HCT116 (cell line): ENCODE measurements around the gene USP17L18.
"Not testable (repeated sequence)": the region's sequence is repeated elsewhere in the genome, so short reads cannot be mapped to it uniquely, and the experiment has no call there.

Source experiments
- ATF3 ChIP-seq: IDR thresholded peaks from 2 replicates; pipeline ENCODE4 v1.6.1; 2012
- CTCF ChIP-seq, 3 experiments: fragments of 200-600 bp in 1 of 3; sonication (generic) in 1 of 3; IDR thresholded peaks in 2 of 3; conservative IDR thresholded peaks in 1 of 3; 2 replicates each; pipeline ENCODE4 v1.5.1; 2012 to 2017; ENCODE audit warnings: low read depth in 2 of 3, low read length in 2 of 3, antibody characterized with exemption in 1 of 3, borderline replicate concordance in 1 of 3, control low read depth in 1 of 3, mild to moderate bottlenecking in 1 of 3, mixed read lengths in 1 of 3, mixed run types in 1 of 3, moderate library complexity in 1 of 3; ENCODE audit not compliant: insufficient read depth in 1 of 3
- EZH2 ChIP-seq: fragments of 200-600 bp; sonication (generic); IDR thresholded peaks from 2 replicates; pipeline ENCODE4 v1.6.1; 2017; ENCODE audit warnings: antibody characterized with exemption, mixed run types
- POLR2A ChIP-seq: IDR thresholded peaks from 2 replicates; pipeline ENCODE4 v1.7.0; 2011; ENCODE audit warnings: borderline replicate concordance; ENCODE audit not compliant: insufficient read depth, insufficient read length; ENCODE audit errors: extremely low read depth
- POLR2AphosphoS5 ChIP-seq: IDR thresholded peaks from 2 replicates; pipeline ENCODE4 v1.6.1; 2011; ENCODE audit warnings: mild to moderate bottlenecking, low read depth, low read length, moderate library complexity
- SIN3A ChIP-seq: IDR thresholded peaks from 2 replicates; pipeline ENCODE4 v1.6.1; 2012; ENCODE audit warnings: low read depth
- SP1 ChIP-seq: IDR thresholded peaks from 2 replicates; pipeline ENCODE4 v1.6.1; 2012; ENCODE audit warnings: low read depth
- ZNF274 ChIP-seq: fragments of 200-500 bp; sonication (Bioruptor generic); IDR thresholded peaks from 2 replicates; pipeline ENCODE4 v1.6.1; 2014; ENCODE audit warnings: mild to moderate bottlenecking, low read depth, low read length, inconsistent platforms

GRCh38 chr4:9262572-9262971 lies 14.1 kb downstream of the USP17L18 start, which contains the start of gene USP17L21:
- TF ChIP-seq ZNF274; POLR2A; POLR2AphosphoS5; CTCF (IDR thresholded peaks at IDR 0.05 in 2 of 3, conservative IDR thresholded peaks at IDR 0.05 in 1 of 3; ENCODE audit: borderline replicate concordance in 1 of 3, insufficient read depth in 1 of 3, low read depth in 2 of 3, low read length in 2 of 3); ATF3; EZH2; SP1; SIN3A: not testable (repeated sequence)
